HG03520 (cell line): ENCODE measurements around the gene IL6R.
"Not testable (repeated sequence)": the region's sequence is repeated elsewhere in the genome, so short reads cannot be mapped to it uniquely, and the experiment has no call there.

Experiments
- ATAC-seq: cut with Tn5 transposase; IDR thresholded peaks from one replicate; pipeline ENCODE4 v1.9.1; 2021; ENCODE audit warnings: mild to moderate bottlenecking, moderate library complexity; ENCODE audit not compliant: unreplicated experiment

Gene IL6R

GRCh38 chr1:154479764-154480421 lies 74.8 kb downstream of the IL6R start:
- no peak for ATAC-seq

- ATAC-seq: no peak
Measured at GRCh38 chr1:154481053-154481452, 75.9 kb downstream of the IL6R start.

- no peak for ATAC-seq
Measured at GRCh38 chr1:154483941-154484803, 79.0 kb downstream of the IL6R start.

GRCh38 chr1:154485106-154485505 lies 80.0 kb downstream of the IL6R start:
- ATAC-seq: no peak

- ATAC-seq: no peak
Measured at GRCh38 chr1:154485910-154486496, 80.9 kb downstream of the IL6R start.

- not testable (repeated sequence) for ATAC-seq
Measured at GRCh38 chr1:154486756-154487155, 81.6 kb downstream of the IL6R start.

GRCh38 chr1:154488922-154489321 lies 83.8 kb downstream of the IL6R start:
- ATAC-seq: no peak

GRCh38 chr1:154489695-154490274 lies 84.6 kb downstream of the IL6R start:
- no peak for ATAC-seq

GRCh38 chr1:154490317-154490716 lies 85.2 kb downstream of the IL6R start:
- no peak for ATAC-seq

GRCh38 chr1:154492115-154492514 lies 87.0 kb downstream of the IL6R start:
- no peak for ATAC-seq

GRCh38 chr1:154493276-154493675 lies 88.1 kb downstream of the IL6R start:
- ATAC-seq: no peak

- no peak for ATAC-seq
Measured at GRCh38 chr1:154495496-154496273, 90.5 kb downstream of the IL6R start.

- ATAC-seq: no peak
Measured at GRCh38 chr1:154496383-154496782, 91.2 kb downstream of the IL6R start.

GRCh38 chr1:154497026-154497806 lies 92.1 kb downstream of the IL6R start:
- no peak for ATAC-seq

- no peak for ATAC-seq
Measured at GRCh38 chr1:154499446-154499845, 94.3 kb downstream of the IL6R start.

GRCh38 chr1:154500533-154500932 lies 95.4 kb downstream of the IL6R start:
- no peak for ATAC-seq

- ATAC-seq: no peak
Measured at GRCh38 chr1:154501423-154502065, 96.4 kb downstream of the IL6R start.

GRCh38 chr1:154502066-154502743 lies 97.1 kb downstream of the IL6R start, which contains the start of the genes SHE and TDRD10:
TSS of gene SHE (minus strand) at chr1:154502412. CDS start at chr1:154502026, 386 bp downstream.
TSS of gene TDRD10 (plus strand) at chr1:154502219. CDS start at chr1:154506904, 4,685 bp downstream.
- no peak for ATAC-seq

- ATAC-seq: no peak
Measured at GRCh38 chr1:154502744-154503115, 97.6 kb downstream of the IL6R start.
